ENCODE results near the gene HAVCR2. TPM values are rescaled to one million over a fixed set of nuclear protein-coding genes. Genes with fewer than 3 reads are reported as not detected.

Gene HAVCR2
- total RNA-seq = 10 to 100 TPM; 73.8 to 76.9 TPM

DNA sequence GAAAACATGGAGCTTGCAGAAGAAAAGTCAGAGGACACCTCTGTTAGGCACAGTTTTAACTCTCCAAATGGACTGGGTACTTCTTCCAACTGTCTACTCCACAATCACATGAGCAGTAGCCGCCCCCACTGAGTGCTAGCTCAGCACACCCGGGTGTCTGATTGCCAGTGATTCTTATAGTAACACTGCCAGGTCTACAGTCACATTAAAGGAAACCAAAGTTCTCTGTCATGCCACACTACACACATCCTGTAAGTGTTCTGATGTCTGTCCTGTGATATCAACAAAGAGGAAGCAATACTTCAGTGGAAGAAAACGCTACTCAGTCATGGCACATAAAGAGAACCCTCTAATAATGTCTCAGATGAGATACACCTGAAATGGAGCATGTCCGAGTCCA lies at the start of gene HAVCR2:
HAVCR2 (minus strand) TSS at position 69 of the 400 bp plus-strand sequence; CDS start at position 8, 61 bp downstream.
- Mint-ChIP-seq H3K9me3 (no peaks in the 10 kb centered on the region), H3K4me3 (peak within 1 kb of the TSS; percentile 92), H3K4me1 (peaks cover 52% of the 10 kb centered on the region), H3K27ac (peak within 1 kb of the TSS; percentile 96), H3K36me3 (peaks cover 52% of the 10 kb centered on the region), H3K27me3 (no peaks in the 10 kb centered on the region)
- POLR2A ChIA-PET = interaction anchor here (0.6 to 7.0 kb wide), 8 partner anchors 12 to 188 kb away, joined by 3 to 60 read pairs (median 6); partner anchors contain the start of gene MED7
- peak; percentile 63 for DNase-seq
- peak; percentile 95 for ATAC-seq (ENCODE audit: low read depth)

DNA sequence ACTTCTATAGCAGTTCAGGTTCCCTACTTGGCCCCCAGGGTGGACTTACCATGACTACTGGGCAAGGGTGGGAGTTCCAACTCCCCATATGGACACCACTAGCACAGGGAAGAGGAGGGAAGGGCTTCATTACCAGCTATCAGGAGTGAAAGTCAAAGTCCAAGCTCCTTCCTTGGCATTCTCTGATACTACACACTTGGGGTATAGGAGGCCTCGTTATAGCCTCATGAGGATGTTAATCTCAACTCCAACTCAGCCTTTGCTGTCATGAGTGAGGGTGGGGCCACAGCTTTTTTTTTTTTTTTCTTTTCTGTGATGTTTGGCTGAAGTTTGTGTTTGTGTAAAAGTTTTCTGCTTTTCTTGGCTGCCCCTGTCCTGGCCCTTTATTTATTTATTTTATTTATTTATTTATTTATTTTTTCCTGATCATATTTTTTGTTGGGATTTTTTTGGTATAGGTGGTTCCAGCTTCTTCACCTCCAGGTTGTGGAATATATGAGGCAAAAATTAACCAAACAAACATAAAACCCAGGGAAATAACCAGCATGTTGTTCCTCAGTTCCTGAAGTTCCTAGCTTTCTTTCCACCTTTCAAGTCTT lies 48.5 kb upstream of the HAVCR2 start:
- POLR2A ChIA-PET = interaction anchor here (1.3 to 10.5 kb wide), 4 partner anchors 10 to 95 kb away, joined by 3 to 194 read pairs (median 26); partner anchors contain the start of genes GARIN3, ITK and MED7
- H3K4me1 Mint-ChIP-seq = peaks cover 60% of the 10 kb centered on the region
- H3K36me3 Mint-ChIP-seq = peaks cover 2% of the 10 kb centered on the region
- no peaks in the 10 kb centered on the region for H3K27me3 Mint-ChIP-seq
- DNase-seq = no peak
- H3K4me3 Mint-ChIP-seq = no peak overlapping the region
- ATAC-seq (ENCODE audit: low read depth) = no peak
- no peaks in the 10 kb centered on the region for H3K9me3 Mint-ChIP-seq
- peak overlapping the region; percentile 30 for H3K27ac Mint-ChIP-seq

DNA sequence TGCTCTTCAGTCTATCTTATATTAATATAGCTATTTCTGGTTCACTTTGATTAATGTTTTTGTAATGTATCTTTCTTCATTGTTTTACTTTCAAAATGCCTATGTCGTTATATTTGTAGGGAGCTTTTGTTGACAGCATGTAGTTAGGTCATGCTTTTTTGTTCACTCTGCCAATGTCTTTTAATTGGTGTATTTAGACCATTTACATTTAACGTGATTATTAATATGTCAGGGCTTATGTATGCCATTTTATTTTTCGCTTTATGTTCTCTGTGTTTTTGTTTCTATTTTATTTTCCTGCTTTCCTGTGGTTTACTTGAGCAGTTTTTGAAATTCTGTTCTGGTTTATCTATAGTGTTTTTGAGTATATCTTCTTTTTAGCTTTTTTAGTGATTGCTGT lies 46.5 kb upstream of the HAVCR2 start:
- ATAC-seq (ENCODE audit: low read depth) (no peak), DNase-seq (no peak)
- POLR2A ChIA-PET = interaction anchor here (0.5 to 10.5 kb wide), 10 partner anchors 12 to 116 kb away, joined by 3 to 194 read pairs (median 4); partner anchors contain the start of genes GARIN3, ITK and MED7
- no peaks in the 10 kb centered on the region for H3K27me3 Mint-ChIP-seq
- peak overlapping the region; percentile 86 for H3K4me3 Mint-ChIP-seq
- peaks cover 62% of the 10 kb centered on the region for H3K4me1 Mint-ChIP-seq
- peak overlapping the region; percentile 95 for H3K27ac Mint-ChIP-seq
- H3K36me3 Mint-ChIP-seq = peaks cover 2% of the 10 kb centered on the region
- no peaks in the 10 kb centered on the region for H3K9me3 Mint-ChIP-seq

DNA sequence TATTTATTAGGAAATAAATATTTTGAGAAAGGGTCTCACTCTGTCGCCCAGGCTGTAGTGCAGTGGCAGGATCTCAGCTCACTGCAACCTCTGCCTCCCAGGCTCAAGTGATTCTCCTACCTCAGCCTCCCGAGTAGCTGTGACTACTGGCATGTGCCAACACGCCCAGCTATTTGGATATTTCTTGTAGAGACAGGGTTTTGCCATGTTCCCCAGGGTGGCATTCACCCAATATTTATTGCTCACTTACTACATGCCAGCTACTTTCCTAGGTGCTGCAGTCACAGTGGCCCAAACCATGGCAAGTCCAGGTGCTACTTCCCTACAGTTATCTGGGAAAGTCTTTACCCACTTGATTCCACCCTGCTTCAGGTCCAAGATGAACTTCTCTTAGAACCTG lies 42.2 kb upstream of the HAVCR2 start:
- Mint-ChIP-seq H3K36me3 (no peaks in the 10 kb centered on the region), H3K4me1 (peaks cover 49% of the 10 kb centered on the region), H3K27ac (peak overlapping the region; percentile 81), H3K9me3 (no peaks in the 10 kb centered on the region), H3K4me3 (no peak overlapping the region), H3K27me3 (no peaks in the 10 kb centered on the region)
- ATAC-seq (ENCODE audit: low read depth) (no peak), DNase-seq (no peak)
- POLR2A ChIA-PET = interaction anchor here (10.5 kb wide), 1 partner anchor 35 kb away, joined by 194 read pairs; the partner anchor contains the start of gene ITK

DNA sequence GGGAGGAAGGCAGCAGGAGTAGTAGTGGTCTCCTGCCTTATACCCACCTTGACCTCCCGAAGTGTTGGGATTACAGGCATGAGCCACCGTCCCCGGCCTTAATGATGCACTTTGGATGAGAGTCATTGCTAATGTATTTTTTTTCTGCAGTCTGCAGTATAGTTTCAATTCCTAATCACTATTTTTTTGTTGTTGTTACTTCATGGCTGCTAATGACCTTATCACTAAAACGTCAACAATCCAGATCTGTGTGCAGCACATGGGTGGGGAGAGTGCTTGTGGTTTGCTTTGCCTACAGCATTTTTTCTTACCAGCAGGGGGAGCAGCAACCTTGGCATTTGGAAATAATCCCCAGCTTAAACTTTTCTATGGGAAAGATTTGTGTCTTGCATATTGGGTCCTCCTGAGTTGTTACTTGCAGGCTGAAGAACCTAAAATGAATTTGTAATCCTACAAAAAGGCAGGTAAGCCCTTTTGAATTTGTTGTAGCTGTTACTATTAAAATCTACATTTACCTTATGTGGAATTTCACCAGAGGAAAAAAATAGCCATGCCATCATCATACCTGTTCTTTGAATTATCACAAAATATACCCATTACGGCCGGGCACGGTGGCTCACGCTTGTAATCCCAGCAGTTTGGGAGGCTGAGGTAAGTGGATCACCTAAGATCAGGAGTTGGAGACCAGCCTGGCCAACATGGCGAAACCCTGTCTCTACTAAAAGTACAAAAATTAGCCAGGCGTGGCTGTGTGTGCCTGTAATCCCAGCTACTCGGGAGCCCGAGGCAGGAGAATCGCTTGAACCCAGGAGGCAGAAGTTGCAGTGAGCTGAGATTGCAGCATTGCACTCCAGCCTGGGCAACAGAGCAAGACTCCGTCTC lies 40.1 kb upstream of the HAVCR2 start:
- peak; percentile 60 for DNase-seq
- Mint-ChIP-seq H3K9me3 (no peaks in the 10 kb centered on the region), H3K27me3 (no peaks in the 10 kb centered on the region), H3K27ac (peak overlapping the region; percentile 69), H3K4me3 (no peak overlapping the region), H3K4me1 (peaks cover 35% of the 10 kb centered on the region), H3K36me3 (no peaks in the 10 kb centered on the region)
- ATAC-seq (ENCODE audit: low read depth) = peak; percentile 64
- POLR2A ChIA-PET = interaction anchor here (0.9 to 10.5 kb wide), 7 partner anchors 26 to 140 kb away, joined by 3 to 194 read pairs (median 5); partner anchors contain the start of gene ITK

DNA sequence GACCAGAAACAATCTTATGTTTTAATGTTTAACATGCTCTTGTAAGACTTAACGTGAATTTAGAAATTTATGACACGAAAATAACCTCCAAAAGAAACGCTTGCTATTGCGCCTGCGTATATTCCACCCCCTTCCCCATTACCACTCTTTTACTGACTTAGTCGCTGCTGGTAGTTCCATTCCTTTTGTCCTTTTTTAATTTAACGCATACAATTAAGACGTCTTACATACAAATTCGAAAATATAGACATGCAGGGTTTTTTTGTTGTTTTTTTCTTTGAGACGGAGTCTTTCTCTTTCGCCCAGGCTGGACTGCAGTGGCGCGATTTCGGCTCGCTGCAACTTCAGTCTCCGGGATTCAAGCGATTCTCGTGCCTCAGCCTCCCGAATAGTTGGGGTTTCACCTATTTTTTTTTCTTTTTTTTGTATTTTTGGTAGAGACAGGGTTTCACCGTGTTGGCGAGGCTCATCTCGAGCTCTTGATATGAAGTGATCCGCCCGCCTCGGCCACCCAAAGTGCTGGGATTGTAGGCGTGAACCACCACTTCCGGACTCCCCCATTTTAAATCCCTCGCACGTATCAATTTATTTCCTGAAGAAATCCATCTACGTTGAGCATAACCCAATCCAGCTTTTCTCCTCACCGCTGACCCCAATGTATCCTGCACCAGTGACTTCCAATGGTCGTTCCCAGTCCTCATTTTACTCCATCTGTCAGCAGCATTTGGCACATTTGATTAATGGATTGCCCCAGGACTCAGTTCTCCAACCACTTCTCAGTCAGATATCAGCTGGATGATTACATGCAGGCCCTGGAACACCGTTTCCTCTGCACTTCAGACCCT lies 34.5 kb upstream of the HAVCR2 start:
- H3K27ac Mint-ChIP-seq = peak overlapping the region; percentile 96
- POLR2A ChIA-PET = interaction anchor here (0.6 to 3.1 kb wide), 44 partner anchors 10 to 600 kb away, joined by 3 to 60 read pairs (median 4); partner anchors contain the start of genes CYFIP2, HAVCR2, ITK and LSM11
- H3K4me3 Mint-ChIP-seq = peak overlapping the region; percentile 86
- peaks cover 23% of the 10 kb centered on the region for H3K36me3 Mint-ChIP-seq
- DNase-seq (peak; percentile 60), ATAC-seq (ENCODE audit: low read depth) (peak; percentile 48)
- no peaks in the 10 kb centered on the region for H3K27me3 Mint-ChIP-seq
- H3K9me3 Mint-ChIP-seq = peaks cover 4% of the 10 kb centered on the region
- H3K4me1 Mint-ChIP-seq = peaks cover 24% of the 10 kb centered on the region

DNA sequence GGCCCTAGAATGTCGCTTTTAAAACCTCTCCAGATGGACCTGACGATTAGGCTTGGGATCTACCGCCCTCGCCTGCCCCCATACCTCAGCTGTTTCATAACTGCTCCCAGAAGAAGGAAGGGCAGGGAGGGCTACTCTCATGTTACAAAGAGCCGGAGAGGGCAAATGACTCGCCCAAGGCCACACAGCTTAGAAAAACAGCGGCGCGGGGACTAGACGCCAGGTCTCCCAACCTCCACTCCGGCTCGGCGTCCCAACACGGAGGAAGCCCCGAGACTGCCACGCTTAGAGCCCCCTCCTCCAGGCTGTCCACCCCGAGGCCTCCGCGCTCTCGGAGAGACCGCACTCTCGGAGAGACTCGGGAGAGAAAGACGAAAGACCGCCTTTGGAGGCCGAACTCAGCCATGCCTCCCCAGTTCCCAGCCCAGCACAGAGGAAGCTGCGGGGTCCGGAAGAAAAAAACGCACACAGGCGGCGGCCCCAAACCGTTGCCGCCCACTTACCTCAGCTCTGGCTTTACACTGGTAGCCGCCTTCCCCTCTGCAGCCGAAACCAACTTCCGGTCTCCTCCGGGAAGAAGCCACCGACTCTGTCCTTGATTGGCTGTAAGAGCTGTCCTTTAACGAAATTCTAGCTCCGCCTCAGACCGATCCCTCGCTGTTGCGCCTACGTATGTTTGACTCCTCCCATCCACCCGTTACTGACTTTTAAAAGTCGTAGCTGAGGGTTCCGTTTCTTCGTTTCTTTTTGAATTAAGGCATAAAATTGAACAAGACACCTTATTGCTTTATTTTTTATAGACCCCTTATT lies 33.7 kb upstream of the HAVCR2 start, which contains the start of gene MED7:
MED7 (minus strand) TSS at position 549 of the 810 bp plus-strand sequence. CDS start 3,434 bp downstream, outside the sequence.
- Mint-ChIP-seq H3K27ac (peak within 1 kb of the TSS; percentile 96), H3K4me1 (peaks cover 23% of the 10 kb centered on the region), H3K4me3 (peak within 1 kb of the TSS; percentile 86), H3K27me3 (no peaks in the 10 kb centered on the region), H3K36me3 (peaks cover 31% of the 10 kb centered on the region), H3K9me3 (peaks cover 4% of the 10 kb centered on the region)
- ATAC-seq (ENCODE audit: low read depth) (peak; percentile 98), DNase-seq (peak; percentile 87)
- POLR2A ChIA-PET = interaction anchor here (0.5 to 3.1 kb wide), 50 partner anchors 9 to 601 kb away, joined by 3 to 60 read pairs (median 4); partner anchors contain the start of genes CYFIP2, HAVCR2, ITK and LSM11

DNA sequence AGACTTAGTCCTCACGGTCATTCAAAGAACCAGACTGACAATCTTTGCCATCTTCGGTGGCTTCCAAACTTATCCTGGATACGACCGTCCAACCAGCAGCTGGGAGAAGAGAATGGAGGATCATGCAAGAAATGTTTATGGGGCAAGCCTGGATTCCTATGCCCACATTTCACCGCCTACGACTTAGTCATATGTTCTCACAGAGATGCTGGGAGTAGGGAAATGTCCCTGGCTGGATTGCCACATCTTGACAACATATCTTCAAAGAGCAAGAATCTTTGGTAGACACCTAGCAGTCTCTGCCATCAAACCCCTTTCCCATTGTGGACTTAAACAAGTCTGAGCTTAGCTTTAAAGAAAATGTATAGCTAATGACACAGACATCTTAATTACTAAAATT lies 28.8 kb upstream of the HAVCR2 start:
- DNase-seq (no peak), ATAC-seq (ENCODE audit: low read depth) (no peak)
- H3K36me3 Mint-ChIP-seq = peaks cover 48% of the 10 kb centered on the region
- no peak overlapping the region for H3K27ac Mint-ChIP-seq
- POLR2A ChIA-PET = interaction anchor here (1.1 kb wide), 1 partner anchor 136 kb away, joined by 5 read pairs; no protein-coding TSS in a partner anchor
- no peaks in the 10 kb centered on the region for H3K27me3 Mint-ChIP-seq
- no peak overlapping the region for H3K4me3 Mint-ChIP-seq
- peaks cover 4% of the 10 kb centered on the region for H3K9me3 Mint-ChIP-seq
- H3K4me1 Mint-ChIP-seq = peaks cover 24% of the 10 kb centered on the region

DNA sequence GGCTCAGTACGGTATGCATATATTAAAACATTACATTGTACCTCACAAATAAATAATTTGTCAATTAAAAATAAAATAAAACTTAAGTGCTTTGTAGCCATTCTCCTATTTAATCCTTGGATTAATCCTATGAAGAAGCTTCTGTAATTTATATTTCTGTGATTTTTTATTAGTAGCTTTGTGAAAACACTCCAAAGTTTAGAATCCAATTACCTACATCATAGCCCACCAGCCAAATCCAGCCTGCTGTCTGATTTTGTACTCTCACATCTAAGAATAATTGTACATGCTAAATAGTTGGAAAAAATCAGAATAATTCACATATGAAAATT lies 23.4 kb upstream of the HAVCR2 start:
- Mint-ChIP-seq H3K4me3 (no peak overlapping the region), H3K27ac (no peak overlapping the region), H3K9me3 (no peaks in the 10 kb centered on the region), H3K4me1 (peaks cover 29% of the 10 kb centered on the region), H3K27me3 (no peaks in the 10 kb centered on the region), H3K36me3 (peaks cover 19% of the 10 kb centered on the region)
- DNase-seq = no peak
- POLR2A ChIA-PET = interaction anchor here (0.9 to 4.2 kb wide), 4 partner anchors 11 to 24 kb away, joined by 3 to 29 read pairs (median 5); partner anchors contain the start of genes HAVCR2 and MED7
- ATAC-seq (ENCODE audit: low read depth) = no peak

DNA sequence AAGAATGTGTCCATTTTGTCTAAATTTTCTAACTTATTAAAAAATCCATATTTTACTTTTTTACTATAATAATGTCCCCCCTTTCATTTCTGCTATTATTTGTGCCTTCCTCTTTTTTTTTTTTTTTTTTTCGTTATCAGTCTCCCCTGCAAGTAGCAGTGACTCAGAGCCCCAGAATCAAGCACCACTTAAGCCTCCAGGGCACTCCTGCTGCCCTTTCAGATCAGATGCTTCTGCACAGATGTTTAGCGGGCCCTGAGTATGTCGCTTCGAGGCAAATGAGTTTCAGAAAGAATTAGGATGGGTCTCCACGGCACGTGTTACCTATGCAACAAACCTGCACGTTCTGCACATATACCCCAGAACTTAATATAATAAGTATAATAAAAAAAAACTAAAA lies 22.1 kb upstream of the HAVCR2 start:
- DNase-seq (no peak), ATAC-seq (ENCODE audit: low read depth) (no peak)
- Mint-ChIP-seq H3K4me1 (peaks cover 31% of the 10 kb centered on the region), H3K27me3 (no peaks in the 10 kb centered on the region), H3K4me3 (peak overlapping the region; percentile 31), H3K36me3 (peaks cover 20% of the 10 kb centered on the region), H3K27ac (peak overlapping the region; percentile 65), H3K9me3 (peaks cover 7% of the 10 kb centered on the region)
- POLR2A ChIA-PET = interaction anchor here (0.7 to 2.1 kb wide), 4 partner anchors 11 to 189 kb away, joined by 4 to 8 read pairs (median 5); partner anchors contain the start of genes HAVCR2 and MED7

DNA sequence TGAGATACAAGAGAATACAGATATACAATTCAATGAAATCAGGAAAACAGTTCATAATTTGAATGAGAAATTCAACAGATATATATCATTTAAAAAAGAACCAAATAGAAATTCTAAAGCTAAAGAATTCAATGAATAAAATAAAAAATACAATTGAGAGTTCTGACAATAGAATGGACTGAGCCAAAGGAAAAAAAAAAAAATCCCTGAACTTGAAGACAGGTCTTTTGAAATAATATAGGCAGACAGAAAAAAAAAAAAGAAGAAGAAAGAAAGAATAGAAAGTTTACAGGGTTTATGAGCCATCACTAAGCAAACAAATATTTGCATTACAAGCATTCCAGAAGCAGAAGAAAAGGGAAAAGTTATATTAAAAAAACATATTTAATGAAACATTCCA lies 12.9 kb upstream of the HAVCR2 start:
- H3K27me3 Mint-ChIP-seq = no peaks in the 10 kb centered on the region
- peaks cover 47% of the 10 kb centered on the region for H3K36me3 Mint-ChIP-seq
- DNase-seq = no peak
- peaks cover 6% of the 10 kb centered on the region for H3K4me1 Mint-ChIP-seq
- H3K27ac Mint-ChIP-seq = no peak overlapping the region
- peaks cover 14% of the 10 kb centered on the region for H3K9me3 Mint-ChIP-seq
- H3K4me3 Mint-ChIP-seq = no peak overlapping the region
- POLR2A ChIA-PET = no interaction called here
- no peak for ATAC-seq (ENCODE audit: low read depth)

DNA sequence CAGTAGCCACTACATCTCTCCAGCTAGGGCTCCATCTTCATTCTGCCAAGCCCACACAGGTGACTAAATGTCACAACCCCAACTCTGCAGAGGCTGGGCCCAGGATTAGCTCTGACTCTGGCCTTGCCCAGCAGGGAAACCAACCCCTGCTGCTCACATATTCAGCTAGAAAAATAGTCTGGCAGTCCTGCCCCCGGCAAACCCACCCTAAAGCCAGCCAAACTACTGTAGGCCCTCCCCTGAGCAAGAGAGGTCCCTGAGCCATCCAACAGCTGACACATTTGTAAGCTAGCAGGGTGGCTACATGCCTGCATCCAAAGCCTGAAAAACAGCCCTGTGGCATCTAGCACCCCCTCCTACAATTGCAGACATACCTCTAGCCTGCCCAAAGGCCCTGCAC lies 11.3 kb upstream of the HAVCR2 start:
- ATAC-seq (ENCODE audit: low read depth) (no peak), DNase-seq (no peak)
- peaks cover 17% of the 10 kb centered on the region for H3K4me1 Mint-ChIP-seq
- POLR2A ChIA-PET = no interaction called here
- peaks cover 10% of the 10 kb centered on the region for H3K9me3 Mint-ChIP-seq
- H3K4me3 Mint-ChIP-seq = no peak overlapping the region
- H3K27ac Mint-ChIP-seq = no peak overlapping the region
- no peaks in the 10 kb centered on the region for H3K27me3 Mint-ChIP-seq
- H3K36me3 Mint-ChIP-seq = peaks cover 40% of the 10 kb centered on the region

Data from activated naive CD8-positive, alpha-beta T cell treated with anti-CD3 and anti-CD28 coated beads, Interleukin-2, amount 10 ng/mL, durations not matched to agents 7 days and 5 days (primary cell).